Nasal cavity respiratory epithelium epithelial cell of viscerocranial mucosa (primary cell): ENCODE data around the gene GPR62. TPM values are rescaled to one million over a fixed set of nuclear protein-coding genes. Genes with fewer than 3 reads are reported as not detected.

Source experiments
- total RNA-seq: library from RNA; depleted of rRNA; stranded (reverse); fragments of >200 nt; gene quantifications from 2 replicates; pipeline ENCODE4 v1.2.3, GENCODE V29; 2014

Gene GPR62, protein sequence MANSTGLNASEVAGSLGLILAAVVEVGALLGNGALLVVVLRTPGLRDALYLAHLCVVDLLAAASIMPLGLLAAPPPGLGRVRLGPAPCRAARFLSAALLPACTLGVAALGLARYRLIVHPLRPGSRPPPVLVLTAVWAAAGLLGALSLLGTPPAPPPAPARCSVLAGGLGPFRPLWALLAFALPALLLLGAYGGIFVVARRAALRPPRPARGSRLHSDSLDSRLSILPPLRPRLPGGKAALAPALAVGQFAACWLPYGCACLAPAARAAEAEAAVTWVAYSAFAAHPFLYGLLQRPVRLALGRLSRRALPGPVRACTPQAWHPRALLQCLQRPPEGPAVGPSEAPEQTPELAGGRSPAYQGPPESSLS
- under 0.01 TPM in 1 of 2 replicates, not detected in the other for total RNA-seq

DNA sequence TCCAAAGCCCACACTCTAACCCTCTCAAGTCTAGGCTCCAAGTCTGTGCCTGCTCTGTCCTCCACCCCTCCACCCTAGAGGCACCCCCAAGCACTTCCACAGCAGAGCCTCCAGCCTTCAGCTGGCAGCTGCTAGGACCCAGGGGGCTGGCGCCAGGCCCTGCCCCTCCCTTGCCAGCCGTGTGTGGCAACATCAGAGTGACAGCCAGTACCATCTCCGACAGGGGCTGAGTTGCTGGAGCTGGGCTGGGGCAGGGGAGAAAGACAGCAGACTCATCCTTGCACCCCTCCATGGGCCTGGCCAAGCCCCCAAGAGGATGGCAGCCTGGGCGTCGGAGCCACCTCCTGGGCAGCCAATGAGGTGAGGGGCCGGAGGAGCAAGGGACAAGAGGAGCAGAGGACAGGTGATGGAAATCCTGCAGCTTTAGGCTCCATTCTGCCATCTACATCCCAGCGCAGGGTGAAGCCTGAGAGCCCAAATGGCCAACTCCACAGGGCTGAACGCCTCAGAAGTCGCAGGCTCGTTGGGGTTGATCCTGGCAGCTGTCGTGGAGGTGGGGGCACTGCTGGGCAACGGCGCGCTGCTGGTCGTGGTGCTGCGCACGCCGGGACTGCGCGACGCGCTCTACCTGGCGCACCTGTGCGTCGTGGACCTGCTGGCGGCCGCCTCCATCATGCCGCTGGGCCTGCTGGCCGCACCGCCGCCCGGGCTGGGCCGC is at the start of gene GPR62:
Gene GPR62, plus strand, starts transcription at position 207 of the 718 bp plus-strand sequence. Its CDS starts 272 bp downstream, at position 479.

DNA sequence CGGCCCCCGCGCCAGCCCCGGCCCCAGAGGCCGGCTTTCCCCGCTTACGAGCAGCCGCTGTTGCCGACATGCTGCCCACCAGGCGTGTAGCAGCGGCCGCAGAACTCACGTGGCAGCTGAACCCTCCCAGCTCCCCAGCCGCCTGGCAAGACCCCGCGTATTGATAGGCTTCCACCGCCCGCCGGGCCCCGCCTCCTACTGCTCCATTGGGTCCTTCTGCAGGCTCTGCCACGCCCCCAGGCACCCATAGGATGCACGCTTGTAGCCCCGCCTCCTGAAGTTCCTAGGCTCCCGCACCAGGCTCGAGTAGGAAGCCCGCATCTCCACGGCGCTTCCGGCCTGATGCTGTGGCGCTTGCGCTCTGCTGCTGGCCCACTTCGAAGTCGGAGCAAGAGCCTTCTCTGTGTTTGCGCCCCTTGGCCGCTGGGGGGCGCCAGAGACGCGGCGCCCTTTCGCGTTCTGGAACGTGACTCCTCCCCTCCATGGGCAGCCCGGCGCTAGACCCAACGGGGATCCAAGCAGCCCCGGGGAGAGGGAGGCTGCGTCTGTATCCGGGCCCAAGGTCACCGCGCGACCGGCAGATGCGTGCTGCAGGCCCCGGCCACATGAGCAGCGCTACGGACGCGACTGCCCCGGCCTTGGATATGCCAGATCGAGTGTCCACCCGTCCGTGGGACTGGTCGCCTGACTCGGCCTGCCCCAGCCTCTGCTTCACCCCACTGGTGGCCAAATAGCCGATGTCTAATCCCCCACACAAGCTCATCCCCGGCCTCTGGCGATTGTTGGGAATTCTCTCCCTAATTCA is 13.2 kb upstream of the GPR62 start, which contains the start of the genes PARP3 and RRP9:
Gene PARP3, plus strand, starts transcription at position 566 of the 805 bp plus-strand sequence. CDS start 993 bp downstream, outside the sequence.
Gene RRP9, minus strand, starts transcription at position 107 of the 805 bp plus-strand sequence. Its CDS starts 37 bp downstream, at position 70.

DNA sequence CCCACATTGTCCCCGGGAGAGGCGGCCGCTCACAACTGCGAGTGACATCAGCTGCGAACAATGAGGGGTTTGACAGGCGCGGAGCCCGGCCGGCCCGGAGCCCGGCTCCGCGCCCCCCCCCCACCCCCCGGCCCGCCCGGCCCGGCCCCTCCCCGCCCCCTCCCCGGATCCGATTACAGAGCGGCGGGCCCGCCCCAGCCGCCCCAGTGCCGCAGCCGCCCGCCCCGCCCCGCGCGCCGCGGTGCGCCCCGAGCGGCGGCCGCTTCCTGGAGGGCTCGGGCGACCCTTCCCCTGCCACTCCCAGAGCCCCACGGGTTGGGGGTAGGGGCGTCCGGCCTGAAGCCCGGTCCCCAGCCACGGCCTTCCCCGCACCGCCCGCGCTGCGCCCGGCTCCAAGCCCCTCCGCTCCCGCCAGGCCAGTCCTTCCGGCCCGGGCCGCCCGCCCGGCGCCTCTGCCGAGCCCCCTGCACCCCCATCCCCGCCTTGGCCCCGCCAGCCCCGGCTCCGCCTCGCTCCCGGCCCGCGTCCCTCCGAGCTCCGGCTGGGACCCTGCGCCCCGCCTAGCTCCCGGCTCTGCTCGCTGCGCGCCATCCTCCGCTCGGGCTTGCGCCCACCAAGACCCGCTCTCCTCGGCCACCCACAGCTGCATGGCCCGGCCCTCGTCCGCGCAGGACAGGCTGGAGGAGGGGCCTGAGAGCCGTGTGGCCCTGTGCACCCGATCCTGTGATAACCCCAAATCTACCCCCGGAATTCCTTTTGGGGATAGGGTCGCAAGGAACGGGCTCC is 12.4 kb downstream of the GPR62 start, which contains the start of gene PCBP4:
Gene PCBP4, minus strand, starts transcription at position 71 of the 786 bp plus-strand sequence. CDS start 6,214 bp downstream, outside the sequence.

DNA sequence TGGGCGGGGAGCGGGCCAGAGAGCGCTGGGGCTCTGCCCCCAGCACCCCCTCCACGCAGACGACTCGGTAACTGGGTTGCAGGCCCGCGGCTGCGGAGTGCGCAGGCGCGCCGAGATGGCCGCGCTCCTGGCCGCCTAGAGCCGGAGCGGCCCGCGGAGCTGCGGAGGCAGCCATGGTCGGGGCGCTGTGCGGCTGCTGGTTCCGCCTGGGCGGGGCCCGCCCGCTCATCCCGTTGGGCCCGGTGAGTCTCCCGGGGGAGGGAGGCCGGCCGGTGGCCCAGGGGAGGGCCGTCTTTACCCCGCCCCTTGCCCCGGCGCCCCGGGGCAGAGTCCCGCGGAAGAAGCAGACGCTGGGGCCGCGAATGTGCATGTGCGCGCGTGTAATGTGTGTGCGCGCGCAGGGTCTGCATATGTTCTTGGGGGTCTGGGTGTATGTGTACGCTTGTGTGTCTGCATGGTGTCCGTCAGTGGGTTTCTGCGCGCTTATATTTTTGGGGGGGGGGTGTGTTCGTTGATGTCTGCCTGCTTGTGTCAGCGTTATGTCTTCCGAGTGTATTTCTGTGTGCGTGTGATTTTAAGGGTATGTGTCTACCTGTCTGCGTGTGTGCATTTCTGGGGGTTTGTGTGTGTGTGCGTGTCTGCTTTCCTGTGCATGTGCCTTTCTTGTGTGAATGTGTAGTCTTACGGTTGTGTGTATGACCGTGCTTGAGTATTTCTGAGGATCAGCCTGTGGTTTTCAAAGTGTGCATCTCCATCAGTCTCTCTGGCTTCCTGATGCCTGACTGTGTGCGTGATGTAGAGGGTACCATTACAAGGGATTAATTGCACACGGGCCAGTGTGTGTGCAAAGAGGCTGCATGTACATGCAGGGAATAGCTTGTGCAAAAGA is 20.0 kb downstream of the GPR62 start, which contains the start of gene ABHD14A:
Gene ABHD14A, plus strand, starts transcription at position 102 of the 889 bp plus-strand sequence. Its CDS starts 72 bp downstream, at position 174.

DNA sequence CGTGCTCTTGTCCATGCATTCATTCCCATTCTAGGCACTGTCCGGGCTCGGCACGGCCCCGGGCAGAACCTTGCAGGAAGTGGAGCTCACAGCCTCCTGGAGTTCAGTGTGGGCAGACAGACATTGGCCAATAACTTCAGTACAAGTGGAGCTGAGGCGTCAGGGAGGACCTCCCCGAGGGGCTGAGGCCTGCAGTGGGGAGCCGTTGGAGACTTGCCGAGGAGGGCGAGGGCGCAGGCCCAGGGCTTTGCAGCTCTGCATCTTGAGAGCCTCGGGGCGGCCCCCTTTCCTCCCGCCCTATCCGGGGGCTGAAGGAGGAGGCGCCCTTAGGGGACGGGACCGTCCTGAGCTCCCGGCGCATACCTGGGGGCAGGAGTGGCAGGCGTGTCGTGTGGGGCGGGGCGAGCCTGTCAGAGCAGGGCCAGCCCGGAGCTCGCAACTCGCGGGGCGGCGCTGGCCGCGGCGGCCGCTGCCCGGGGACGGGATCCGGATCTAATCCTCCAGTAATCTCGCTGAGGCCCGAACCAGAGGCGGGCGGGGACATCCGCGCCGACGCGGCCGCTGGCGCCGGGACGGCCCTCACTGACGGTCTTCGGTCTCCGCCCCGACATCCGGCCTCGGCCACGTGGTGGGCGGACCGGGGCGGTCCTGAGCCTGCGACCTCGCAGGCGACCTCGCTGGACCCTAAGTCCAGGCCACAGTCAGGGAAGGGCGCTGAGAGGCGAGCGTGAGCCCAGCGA is 27.8 kb downstream of the GPR62 start, which contains the start of gene ACY1:
Gene ACY1, plus strand, starts transcription at position 698 of the 740 bp plus-strand sequence. CDS start 530 bp downstream, outside the sequence.

DNA sequence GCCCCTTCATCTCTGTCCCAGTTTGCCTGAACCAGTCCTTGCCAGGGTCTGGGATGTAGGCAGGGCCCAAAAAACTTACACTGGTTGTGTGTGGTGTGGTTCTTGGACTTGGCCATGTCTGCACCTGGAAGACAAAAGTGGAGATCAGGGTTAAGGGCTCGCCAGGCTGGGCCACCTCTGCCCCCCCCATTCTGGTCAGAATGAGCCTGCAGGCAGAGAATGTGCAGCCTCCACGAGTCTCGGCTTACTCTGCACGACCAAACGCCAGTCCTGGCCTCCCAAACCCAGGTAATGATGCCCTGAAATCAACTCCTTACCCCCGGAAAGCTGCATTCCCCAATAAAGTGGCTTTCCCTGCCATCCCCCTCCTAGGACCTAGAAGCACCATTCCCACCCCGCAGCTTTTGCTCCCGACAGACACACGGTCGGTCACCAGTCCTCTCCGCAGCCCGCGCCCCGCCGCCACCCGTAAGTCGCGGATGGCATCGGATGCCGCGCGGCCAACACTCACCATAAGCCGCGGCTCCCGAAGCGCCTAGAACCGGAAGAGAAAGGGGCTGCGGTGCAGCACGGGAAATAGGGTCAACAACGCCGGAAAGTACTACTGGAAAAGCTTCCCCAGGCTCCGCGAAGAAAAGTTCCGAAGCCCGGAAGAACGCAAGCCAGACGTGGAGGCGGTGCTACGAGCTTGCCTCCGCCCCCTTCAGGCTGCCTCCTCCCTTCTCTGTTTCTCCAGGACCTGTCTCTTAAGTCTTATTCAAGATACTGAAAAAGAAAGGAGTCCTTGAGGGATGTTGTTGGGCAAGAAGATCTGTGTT is 40.4 kb downstream of the GPR62 start, which contains the start of gene RPL29:
Gene RPL29, minus strand, starts transcription at position 550 of the 818 bp plus-strand sequence. Its CDS starts 434 bp downstream, at position 116.

Other genes starting within 250 kb of the GPR62 start
- under 0.01 TPM in 2 replicates for gene GRM2, start 248.3 kb upstream of the GPR62 start, total RNA-seq
- not detected in 2 replicates for gene IQCF6, start 176.1 kb upstream of the GPR62 start, total RNA-seq
- not detected in 2 replicates for gene IQCF2, start 93.8 kb upstream of the GPR62 start, total RNA-seq
- gene IQCF5, start 79.8 kb upstream of the GPR62 start, total RNA-seq: not detected in 2 replicates
- 0.14 TPM in 1 of 2 replicates, not detected in the other for gene IQCF1, start 52.0 kb upstream of the GPR62 start, total RNA-seq
- gene RRP9, start 13.5 kb upstream of the GPR62 start, total RNA-seq: 38.3 and 40.7 TPM in 2 replicates
- gene PARP3, start 13.0 kb upstream of the GPR62 start, total RNA-seq: 3.1 and 13.2 TPM in 2 replicates
- gene PCBP4, start 12.1 kb downstream of the GPR62 start, total RNA-seq: 10.3 and 14.7 TPM in 2 replicates
- 16.4 and 27.0 TPM in 2 replicates for gene ABHD14B, start 18.7 kb downstream of the GPR62 start, total RNA-seq
- 1.7 and 2.5 TPM in 2 replicates for gene ABHD14A, start 19.7 kb downstream of the GPR62 start, total RNA-seq
- gene ACY1, start 28.2 kb downstream of the GPR62 start, total RNA-seq: 56.2 and 72.1 TPM in 2 replicates
- gene RPL29, start 40.5 kb downstream of the GPR62 start, total RNA-seq: 839 and 989 TPM in 2 replicates
- 53.3 and 110 TPM in 2 replicates for gene DUSP7, start 101.2 kb downstream of the GPR62 start, total RNA-seq
- 2.3 and 2.4 TPM in 2 replicates for gene POC1A, start 199.0 kb downstream of the GPR62 start, total RNA-seq
- gene ALAS1, start 242.8 kb downstream of the GPR62 start, total RNA-seq: 56.0 and 63.2 TPM in 2 replicates